T-cell (primary cell): ENCODE measurements around the gene RPL18. TPM values are rescaled to one million over a fixed set of nuclear protein-coding genes. Genes with fewer than 3 reads are reported as not detected.
A peak's percentile ranks its signal among the peaks of the same experiment; 100 is the strongest.
"Not testable (repeated sequence)": the region's sequence is repeated elsewhere in the genome, so short reads cannot be mapped to it uniquely, and the experiment has no call there.

Experiments
- ATAC-seq, 4 experiments: fragments of 200-7000 bp in 3 of 4; fragments of 150-1000 bp in 1 of 4; cut with Tn5 transposase; replicated peaks in 1 of 4; 1 replicate in 3 of 4; 2 replicates in 1 of 4; pipeline ENCODE4 v1.10.0; 2021; ENCODE audit warnings: moderate library complexity in 3 of 4, mild to moderate bottlenecking in 2 of 4, moderate number of reproducible peaks in 1 of 4
- CTCF ChIA-PET, 2 donors: fragments of 300-600 bp; sonication (Branson Sonifier 250); formaldehyde crosslinking; loops; one replicate each; lab custom pipeline; 2022; ENCODE audit warnings: antibody characterized with exemption in 2 of 2; lab: Charles Lee
- POLR2A ChIA-PET, 2 donors: fragments of 300-600 bp; sonication (Branson Sonifier 250); formaldehyde crosslinking; loops; one replicate each; lab custom pipeline; 2022; ENCODE audit warnings: antibody characterized with exemption in 2 of 2; lab: Charles Lee
- DNase-seq, 35 experiments: peaks; one replicate each; pipeline versions ENCODE4 v3.0.0 to v3.0.0-alpha.2; 2013 to 2023
- H3K27ac ChIP-seq: one replicate; pipeline ENCODE4 v1.5.1; 2013; ENCODE audit warnings: low read length
- H3K27me3 ChIP-seq, 2 experiments: replicated peaks in 1 of 2; 1 replicate in 1 of 2; 2 replicates in 1 of 2; pipeline versions ENCODE4 v1.6.1 to v1.7.0; 2013; ENCODE audit warnings: low read length in 1 of 2, mixed read lengths in 1 of 2; ENCODE audit not compliant: control insufficient read depth in 2 of 2, insufficient read depth in 2 of 2; ENCODE audit errors: extremely low read depth in 1 of 2
- H3K36me3 ChIP-seq, 2 donors: 1 replicate in 1 of 2; 2 replicates in 1 of 2; pipeline versions ENCODE4 v1.6.1 to v1.7.0; 2013; ENCODE audit warnings: low read length in 1 of 2; ENCODE audit not compliant: control insufficient read depth in 2 of 2, insufficient read depth in 1 of 2; ENCODE audit errors: extremely low read depth in 1 of 2
- H3K4me1 ChIP-seq, 2 experiments: 1 replicate in 1 of 2; 2 replicates in 1 of 2; pipeline versions ENCODE4 v1.6.1 to v1.7.0; 2013; ENCODE audit warnings: low read length in 2 of 2, mixed read lengths in 1 of 2; ENCODE audit not compliant: insufficient read depth in 2 of 2, control insufficient read depth in 1 of 2; ENCODE audit errors: extremely low read depth in 1 of 2
- H3K4me3 ChIP-seq, 2 donors: 1 replicate in 1 of 2; 2 replicates in 1 of 2; pipeline versions ENCODE4 v1.5.1 to v1.7.0; 2013; ENCODE audit warnings: mild to moderate bottlenecking in 2 of 2, low read length in 1 of 2, moderate library complexity in 1 of 2; ENCODE audit not compliant: control insufficient read depth in 1 of 2; ENCODE audit errors: extremely low read depth in 1 of 2
- H3K9me3 ChIP-seq: 2 replicates; pipeline ENCODE4 v1.7.0; 2013
- H3K27ac Mint-ChIP-seq, 2 donors: one replicate each; pipeline ENCODE4 v1.8.0; 2020 to 2021; ENCODE audit warnings: mild to moderate bottlenecking in 2 of 2, mixed read lengths in 2 of 2
- H3K27me3 Mint-ChIP-seq, 2 donors: one replicate each; pipeline ENCODE4 v1.8.0; 2021 to 2022; ENCODE audit warnings: mixed read lengths in 2 of 2
- H3K36me3 Mint-ChIP-seq: one replicate; pipeline ENCODE4 v1.8.0; 2021; ENCODE audit warnings: mixed read lengths
- H3K4me1 Mint-ChIP-seq, 3 donors: one replicate each; pipeline ENCODE4 v1.8.0; 2020 to 2022; ENCODE audit warnings: mixed read lengths in 3 of 3, mild to moderate bottlenecking in 1 of 3
- H3K4me3 Mint-ChIP-seq, 3 donors: one replicate each; pipeline ENCODE4 v1.8.0; 2020 to 2022; ENCODE audit warnings: mild to moderate bottlenecking in 3 of 3, mixed read lengths in 3 of 3, moderate library complexity in 3 of 3
- H3K9me3 Mint-ChIP-seq, 3 donors: one replicate each; pipeline ENCODE4 v1.8.0; 2020 to 2022; ENCODE audit warnings: mixed read lengths in 3 of 3
- WGBS: methylation state at CpG from one replicate; pipeline ENCODE4 v1.1.5; 2013; ENCODE audit warnings: missing lambda C conversion rate; ENCODE audit not compliant: insufficient coverage; 5-methylcytosine and 5-hydroxymethylcytosine counted together
- total RNA-seq, 35 experiments: library from RNA in 6 of 35; stranded (reverse) in 6 of 35; fragments of 120-200 nt in 1 of 35; gene quantifications; one replicate each; pipeline versions ENCODE4 v1.2.1 to v1.2.4 and lab custom pipeline; 2013 to 2026

The RPL18 gene
- total RNA-seq, 5 donors from 2014 or later (not counting 1 experiment from before 2014, with no cell fraction given), result 2,370 to 2,784 (median 2,662) TPM

DNA sequence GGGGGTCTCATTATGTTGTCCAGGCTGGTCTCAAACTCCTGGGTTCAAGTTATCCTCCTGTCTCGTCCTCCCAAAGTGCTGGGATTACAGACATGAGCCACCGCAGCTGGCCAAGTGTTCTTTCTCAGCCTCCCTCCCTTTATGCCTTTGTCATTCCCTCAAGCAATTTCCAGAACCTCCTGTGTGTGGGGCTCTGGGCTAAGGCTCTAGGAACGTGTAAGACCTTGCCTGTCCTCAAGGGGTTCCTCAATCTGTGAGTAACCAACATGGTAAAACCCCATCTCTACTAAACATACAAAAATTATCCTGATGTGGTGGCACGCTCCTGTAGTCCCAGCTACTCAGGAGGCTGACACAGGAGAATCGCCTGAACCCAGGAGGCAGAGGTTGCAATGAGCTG is 28.0 kb downstream of the RPL18 start:
- no peak overlapping the region for H3K4me3 Mint-ChIP-seq
- H3K9me3 Mint-ChIP-seq, result no peaks in the 10 kb centered on the region
- no peak overlapping the region for H3K4me3 ChIP-seq
- H3K4me1 Mint-ChIP-seq, result peaks cover 10 to 25% (median 13%) of the 10 kb centered on the region in 3 donors
- no peak for DNase-seq
- no peak for ATAC-seq
- H3K36me3 Mint-ChIP-seq, result no peaks in the 10 kb centered on the region
- peaks cover 0 to 19% of the 10 kb centered on the region in 2 experiments for H3K4me1 ChIP-seq
- 86% methylated on average over 5 of the region's 5 CpGs for WGBS
- H3K27ac ChIP-seq, result no peak overlapping the region
- peak overlapping the region in 1 of 2 donors; percentile 31 for H3K27ac Mint-ChIP-seq
- peaks cover 2 to 3% of the 10 kb centered on the region in 2 donors for H3K27me3 Mint-ChIP-seq
- no peaks in the 10 kb centered on the region for H3K9me3 ChIP-seq
- H3K36me3 ChIP-seq, result no peaks in the 10 kb centered on the region
- peaks cover 0 to 16% of the 10 kb centered on the region in 2 experiments for H3K27me3 ChIP-seq
- ChIA-PET POLR2A (no interaction called here), CTCF (no interaction called here)

DNA sequence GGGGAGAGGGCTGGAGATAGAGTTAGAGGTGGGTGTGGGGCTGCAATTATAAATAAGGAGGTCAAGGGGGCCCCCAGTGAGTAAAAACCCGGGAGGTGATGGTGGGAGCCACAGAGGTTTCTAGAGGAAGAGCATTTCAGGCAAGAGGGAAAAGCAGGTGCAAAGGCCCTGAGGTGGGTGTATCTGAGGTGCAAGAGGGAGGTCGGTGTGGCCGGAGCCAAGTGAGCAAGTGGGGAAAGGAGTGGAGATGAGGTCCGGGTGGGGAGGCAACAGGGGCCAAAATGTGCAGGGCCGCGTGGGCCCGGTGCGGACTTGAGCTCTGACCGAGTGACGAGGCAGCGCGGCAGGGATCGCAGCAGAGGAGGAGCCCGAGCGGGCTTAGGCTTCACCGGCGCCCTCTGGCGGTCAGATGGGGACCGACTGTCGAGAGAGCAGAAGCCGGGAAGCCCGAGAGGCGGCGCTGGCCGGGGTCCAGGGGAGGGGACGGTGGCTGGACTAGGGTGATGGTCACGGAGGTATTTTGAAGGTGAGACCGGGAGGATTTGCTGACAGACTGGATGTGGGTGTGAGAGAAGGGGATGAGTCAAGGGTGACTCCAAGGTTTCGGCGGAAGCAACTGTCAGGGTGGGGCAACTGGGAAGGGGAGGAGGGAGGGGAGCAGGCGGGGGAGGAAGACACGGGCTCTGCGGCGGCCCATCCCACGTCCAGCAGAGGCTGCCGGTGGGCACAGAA is 30.1 kb downstream of the RPL18 start:
- CTCF ChIA-PET, result interaction anchor here in 1 of 2 donors (0.8 to 1.5 kb wide), 2 partner anchors 83 to 99 kb away, joined by 4 to 6 read pairs; no protein-coding TSS in a partner anchor
- H3K4me3 Mint-ChIP-seq, result peak overlapping the region; percentile 60 to 75 (median 66)
- 5% methylated on average over 35 of the region's 36 CpGs for WGBS
- peak overlapping the region; percentile 20 to 26 for H3K27ac Mint-ChIP-seq
- H3K4me1 ChIP-seq, result peaks cover 0 to 20% of the 10 kb centered on the region in 2 experiments
- H3K9me3 ChIP-seq, result no peaks in the 10 kb centered on the region
- H3K27me3 Mint-ChIP-seq, result peaks cover 2 to 7% of the 10 kb centered on the region in 2 donors
- H3K9me3 Mint-ChIP-seq, result no peaks in the 10 kb centered on the region
- DNase-seq (peak; percentile 53 to 92 (median 83)), ATAC-seq (peak; percentile 84 to 92 (median 89))
- no peaks in the 10 kb centered on the region for H3K36me3 Mint-ChIP-seq
- H3K36me3 ChIP-seq, result no peaks in the 10 kb centered on the region
- peak overlapping the region in 1 of 2 donors; percentile 45 for H3K4me3 ChIP-seq
- H3K27ac ChIP-seq, result peak overlapping the region; percentile 34
- peaks cover 14 to 24% (median 14%) of the 10 kb centered on the region in 3 donors for H3K4me1 Mint-ChIP-seq
- POLR2A ChIA-PET, result no interaction called here
- peaks cover 0 to 16% of the 10 kb centered on the region in 2 experiments for H3K27me3 ChIP-seq

- ChIA-PET POLR2A (no interaction called here), CTCF (interaction anchor here (0.7 to 1.4 kb wide), 4 partner anchors 54 to 253 kb away, joined by 4 to 6 read pairs (median 4); no protein-coding TSS in a partner anchor)
- Mint-ChIP-seq H3K4me3 (no peak overlapping the region), H3K27me3 (peaks cover 2 to 7% of the 10 kb centered on the region in 2 donors), H3K4me1 (peaks cover 14 to 19% (median 14%) of the 10 kb centered on the region in 3 donors), H3K9me3 (no peaks in the 10 kb centered on the region), H3K36me3 (no peaks in the 10 kb centered on the region), H3K27ac (no peak overlapping the region)
- H3K27ac ChIP-seq, result no peak overlapping the region
- DNase-seq, result no peak
- peaks cover 0 to 16% of the 10 kb centered on the region in 2 experiments for H3K4me1 ChIP-seq
- no peak overlapping the region for H3K4me3 ChIP-seq
- H3K9me3 ChIP-seq, result no peaks in the 10 kb centered on the region
- no peaks in the 10 kb centered on the region for H3K36me3 ChIP-seq
- peaks cover 0 to 16% of the 10 kb centered on the region in 2 experiments for H3K27me3 ChIP-seq
- ATAC-seq, result no peak
- whole genome bisulfite sequencing, result no CpG with 5 or more reads among the region's 3 CpGs
Observed at GRCh38 chr19:48587387-48587786, 31.6 kb downstream of the RPL18 start.

GRCh38 chr19:48582168-48582567 is 36.8 kb downstream of the RPL18 start:
- Mint-ChIP-seq H3K9me3 (no peaks in the 10 kb centered on the region), H3K36me3 (no peaks in the 10 kb centered on the region), H3K4me1 (peaks cover 4 to 5% (median 5%) of the 10 kb centered on the region in 3 donors), H3K27me3 (peaks cover 0 to 8% of the 10 kb centered on the region in 2 donors), H3K4me3 (no peak overlapping the region), H3K27ac (no peak overlapping the region)
- Histone ChIP-seq H3K4me1 (peaks cover 0 to 6% of the 10 kb centered on the region in 2 experiments), H3K9me3 (no peaks in the 10 kb centered on the region), H3K27ac (no peak overlapping the region), H3K4me3 (no peak overlapping the region), H3K36me3 (peaks cover 0 to 2% of the 10 kb centered on the region in 2 donors), H3K27me3 (peaks cover 0 to 10% of the 10 kb centered on the region in 2 experiments)
- no peak for DNase-seq
- ATAC-seq, result no peak
- POLR2A ChIA-PET, result no interaction called here
- no CpG with 5 or more reads among the region's 2 CpGs for WGBS
- CTCF ChIA-PET, result no interaction called here

DNA sequence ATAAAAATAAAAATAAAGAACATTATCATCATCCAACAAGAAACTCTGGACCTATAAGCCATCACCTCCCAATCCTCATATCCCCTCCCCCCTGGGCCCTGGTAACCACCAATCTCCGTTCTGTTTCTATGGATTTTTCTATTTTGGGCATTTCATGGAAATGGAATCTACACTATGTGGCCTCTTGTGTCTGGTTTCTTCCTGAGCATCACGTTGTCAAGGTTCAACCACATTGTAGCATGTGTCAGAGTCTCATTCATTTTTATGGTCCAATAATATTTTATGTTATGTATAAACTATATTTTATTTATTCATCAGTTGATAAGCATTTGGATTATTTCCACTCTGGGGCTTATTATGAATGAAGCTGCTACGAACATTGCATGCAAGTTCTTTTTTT is 40.1 kb downstream of the RPL18 start:
- ChIA-PET POLR2A (no interaction called here), CTCF (interaction anchor here in 1 of 2 donors (0.5 kb wide), 1 partner anchor 616 kb away, joined by 3 read pairs; no protein-coding TSS in a partner anchor)
- Mint-ChIP-seq H3K4me3 (no peak overlapping the region), H3K27ac (no peak overlapping the region), H3K4me1 (peaks cover 0 to under 1% (median 0%) of the 10 kb centered on the region in 3 donors), H3K9me3 (no peaks in the 10 kb centered on the region), H3K36me3 (no peaks in the 10 kb centered on the region), H3K27me3 (peaks cover 0 to 4% of the 10 kb centered on the region in 2 donors)
- DNase-seq (no peak), ATAC-seq (no peak)
- Histone ChIP-seq H3K27ac (no peak overlapping the region), H3K9me3 (no peaks in the 10 kb centered on the region), H3K4me3 (no peak overlapping the region), H3K36me3 (peaks cover 0 to 2% of the 10 kb centered on the region in 2 donors), H3K27me3 (peaks cover 0 to 3% of the 10 kb centered on the region in 2 experiments), H3K4me1 (peaks cover 0 to under 1% of the 10 kb centered on the region in 2 experiments)
- WGBS, result no CpG with 5 or more reads among the region's 3 CpGs

GRCh38 chr19:48577908-48578307 is 41.1 kb downstream of the RPL18 start:
- ATAC-seq, POLR2A ChIA-PET, DNase-seq, H3K27ac ChIP-seq, H3K4me3 Mint-ChIP-seq, H3K27ac Mint-ChIP-seq, H3K27me3 Mint-ChIP-seq, H3K27me3 ChIP-seq, H3K9me3 Mint-ChIP-seq, CTCF ChIA-PET, H3K36me3 Mint-ChIP-seq, H3K4me1 ChIP-seq, H3K9me3 ChIP-seq, H3K4me1 Mint-ChIP-seq, H3K4me3 ChIP-seq, H3K36me3 ChIP-seq: not testable (repeated sequence)
- WGBS, result 92% methylated on average over 4 of the region's 7 CpGs
